ENCODE measurements around the gene ERO1B. TPM values are rescaled to one million over a fixed set of nuclear protein-coding genes. Genes with fewer than 3 reads are reported as not detected.
"Not testable (repeated sequence)": the region's sequence is repeated elsewhere in the genome, so short reads cannot be mapped to it uniquely, and the experiment has no call there.

Gene ERO1B
- total RNA-seq, 1 experiment from 2014 or later, result not detected

DNA sequence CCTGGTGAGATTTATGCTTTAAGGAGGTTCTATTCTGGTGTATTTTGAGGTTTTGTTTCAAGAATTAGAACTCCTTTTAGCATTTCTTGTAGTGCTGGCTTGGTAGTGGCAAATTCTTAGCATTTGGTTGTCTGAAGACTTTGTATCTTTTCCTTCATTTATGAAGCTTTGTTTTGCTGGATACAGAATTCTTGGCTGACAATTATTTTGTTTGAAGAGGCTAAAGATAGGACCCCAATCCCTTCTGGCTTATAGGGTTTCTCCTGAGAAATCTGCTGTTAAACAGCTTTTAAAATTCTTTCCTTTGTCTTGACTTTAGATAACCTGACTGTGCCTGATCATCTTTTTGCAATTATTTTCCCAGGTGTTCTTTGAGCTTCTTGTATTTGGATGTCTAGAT, 80.8 kb downstream of the ERO1B start:
- H4K20me1 ChIP-seq (ENCODE audit: insufficient read depth), result no peaks in the 10 kb centered on the region; the same call in 1 of the 2 replicates
- ChIA-PET POLR2A (ENCODE audit: unreplicated experiment) (no interaction called here), CTCF (no interaction called here)
- H3K27me3 ChIP-seq (ENCODE audit: insufficient read depth, low read depth), result no peaks in the 10 kb centered on the region
- no peaks in the 10 kb centered on the region for H3K79me2 ChIP-seq (ENCODE audit: low read depth)
- no peak overlapping the region for H2AFZ ChIP-seq
- no peaks in the 10 kb centered on the region for H3K4me1 ChIP-seq (replicated peaks; ENCODE audit: insufficient read depth)
- H3F3A ChIP-seq (ENCODE audit: insufficient read depth, low read depth), result no peaks in the 10 kb centered on the region
- H3K4me3 ChIP-seq, result no peak overlapping the region
- H3K9me3 ChIP-seq (ENCODE audit: insufficient read depth, low read depth), result no peaks in the 10 kb centered on the region; the same call in 1 of the 2 replicates
- H3K27ac ChIP-seq, result no peak overlapping the region
- no peak for TF ChIP-seq EZH2 (IDR thresholded peaks at IDR 0.05; ENCODE audit: low read depth)
- TF ChIP-seq, protein P1, sequence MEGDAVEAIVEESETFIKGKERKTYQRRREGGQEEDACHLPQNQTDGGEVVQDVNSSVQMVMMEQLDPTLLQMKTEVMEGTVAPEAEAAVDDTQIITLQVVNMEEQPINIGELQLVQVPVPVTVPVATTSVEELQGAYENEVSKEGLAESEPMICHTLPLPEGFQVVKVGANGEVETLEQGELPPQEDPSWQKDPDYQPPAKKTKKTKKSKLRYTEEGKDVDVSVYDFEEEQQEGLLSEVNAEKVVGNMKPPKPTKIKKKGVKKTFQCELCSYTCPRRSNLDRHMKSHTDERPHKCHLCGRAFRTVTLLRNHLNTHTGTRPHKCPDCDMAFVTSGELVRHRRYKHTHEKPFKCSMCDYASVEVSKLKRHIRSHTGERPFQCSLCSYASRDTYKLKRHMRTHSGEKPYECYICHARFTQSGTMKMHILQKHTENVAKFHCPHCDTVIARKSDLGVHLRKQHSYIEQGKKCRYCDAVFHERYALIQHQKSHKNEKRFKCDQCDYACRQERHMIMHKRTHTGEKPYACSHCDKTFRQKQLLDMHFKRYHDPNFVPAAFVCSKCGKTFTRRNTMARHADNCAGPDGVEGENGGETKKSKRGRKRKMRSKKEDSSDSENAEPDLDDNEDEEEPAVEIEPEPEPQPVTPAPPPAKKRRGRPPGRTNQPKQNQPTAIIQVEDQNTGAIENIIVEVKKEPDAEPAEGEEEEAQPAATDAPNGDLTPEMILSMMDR (conservative IDR thresholded peaks at IDR 0.05), result no peak
- no peaks in the 10 kb centered on the region for H3K36me3 ChIP-seq (ENCODE audit: low read depth)
- no peaks in the 10 kb centered on the region; the same call in 1 of the 2 replicates for H3K9me2 ChIP-seq (ENCODE audit: insufficient read depth)
- no peak overlapping the region for H3K4me2 ChIP-seq
- BruUV-seq (replicated peaks), result no TSS peak
- intact Hi-C loops (cut with micrococcal nuclease; ENCODE audit: unreplicated experiment), result no loop called here
- DNase-seq, result no peak

DNA sequence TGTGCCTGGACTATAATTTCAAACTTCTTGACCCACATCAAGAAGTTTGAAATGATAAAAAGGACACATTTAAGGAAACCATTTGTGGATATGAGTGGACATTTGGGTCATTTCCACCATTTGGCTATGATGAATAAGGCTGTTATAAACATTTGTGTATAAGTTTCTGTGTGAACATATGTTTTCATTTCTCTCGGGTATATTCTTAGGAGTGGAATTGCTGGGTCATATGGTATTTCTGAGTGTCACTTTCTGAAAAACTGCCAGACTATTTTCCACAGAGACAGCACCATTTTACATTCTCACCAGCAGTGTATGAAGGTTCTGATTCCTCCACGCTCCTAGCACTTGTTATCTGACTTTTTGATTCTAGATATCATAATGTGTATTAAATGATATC, 88.6 kb downstream of the ERO1B start:
- Histone ChIP-seq H2AFZ (no peak overlapping the region), H3K4me1 (replicated peaks; ENCODE audit: insufficient read depth) (no peaks in the 10 kb centered on the region), H3K27me3 (ENCODE audit: insufficient read depth, low read depth) (0 out of 2 replicates have a peak, but pooled peaks cover 18% of the 10 kb centered on the region), H4K20me1 (ENCODE audit: insufficient read depth) (no peaks in the 10 kb centered on the region; the same call in 1 of the 2 replicates), H3K27ac (no peak overlapping the region), H3F3A (ENCODE audit: insufficient read depth, low read depth) (no peaks in the 10 kb centered on the region), H3K4me3 (no peak overlapping the region), H3K4me2 (no peak overlapping the region), H3K9me3 (ENCODE audit: insufficient read depth, low read depth) (no peaks in the 10 kb centered on the region), H3K9me2 (ENCODE audit: insufficient read depth) (no peaks in the 10 kb centered on the region), H3K79me2 (ENCODE audit: low read depth) (no peaks in the 10 kb centered on the region), H3K36me3 (ENCODE audit: low read depth) (no peaks in the 10 kb centered on the region)
- DNase-seq, result no peak
- intact Hi-C loops (cut with micrococcal nuclease; ENCODE audit: unreplicated experiment), result no loop called here
- POLR2A ChIA-PET (ENCODE audit: unreplicated experiment), result no interaction called here
- CTCF ChIA-PET, result no interaction called here
- BruUV-seq (replicated peaks), result no TSS peak
- no peak for TF ChIP-seq EZH2 (IDR thresholded peaks at IDR 0.05; ENCODE audit: low read depth)
- TF ChIP-seq, protein P1 (conservative IDR thresholded peaks at IDR 0.05), result no peak

DNA sequence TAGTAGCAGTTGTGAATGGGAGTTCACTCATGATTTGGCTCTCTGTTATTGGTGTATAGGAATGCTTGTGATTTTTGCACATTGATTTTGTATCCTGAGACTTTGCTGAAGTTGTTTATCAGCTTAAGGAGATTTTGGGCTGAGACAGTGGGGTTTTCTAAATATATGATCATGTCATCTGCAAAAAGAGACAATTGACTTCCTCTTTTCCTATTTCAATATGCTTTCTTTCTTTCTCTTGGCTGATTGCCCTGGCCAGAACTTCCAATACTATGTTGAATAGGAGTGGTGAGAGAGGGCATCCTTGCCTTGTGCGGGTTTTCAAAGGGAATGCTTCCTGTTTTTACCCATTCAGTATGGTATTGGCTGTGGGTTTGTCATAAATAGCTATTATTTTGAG, 93.7 kb downstream of the ERO1B start:
- POLR2A ChIA-PET (ENCODE audit: unreplicated experiment), result not testable (repeated sequence)

DNA sequence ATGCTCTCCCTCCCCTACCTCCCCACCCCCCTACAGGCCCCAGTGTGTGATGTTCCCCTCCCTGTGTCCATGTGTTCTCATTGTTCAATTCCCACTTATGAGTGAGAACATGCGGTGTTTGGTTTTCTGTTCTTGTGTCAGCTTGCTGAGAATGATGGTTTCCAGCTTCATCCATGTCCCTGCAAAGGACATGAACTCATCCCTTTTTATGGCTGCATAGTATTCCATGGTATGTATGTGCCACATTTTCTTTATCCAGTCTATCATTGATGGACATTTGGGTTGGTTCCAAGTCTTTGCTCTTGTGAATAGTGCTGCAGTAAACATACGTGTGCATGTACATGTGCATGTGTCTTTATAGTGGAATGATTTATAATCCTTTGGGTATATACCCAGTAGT, 95.3 kb downstream of the ERO1B start:
- DNase-seq; H2AFZ ChIP-seq; H3K9me2 ChIP-seq (ENCODE audit: insufficient read depth); POLR2A ChIA-PET (ENCODE audit: unreplicated experiment); intact Hi-C loops (cut with micrococcal nuclease; ENCODE audit: unreplicated experiment); H3K4me3 ChIP-seq; H3K27ac ChIP-seq; H3K4me2 ChIP-seq; H4K20me1 ChIP-seq (ENCODE audit: insufficient read depth); H3K79me2 ChIP-seq (ENCODE audit: low read depth); H3K4me1 ChIP-seq (replicated peaks; ENCODE audit: insufficient read depth); H3F3A ChIP-seq (ENCODE audit: insufficient read depth, low read depth); H3K9me3 ChIP-seq (ENCODE audit: insufficient read depth, low read depth); H3K36me3 ChIP-seq (ENCODE audit: low read depth); BruUV-seq (replicated peaks); CTCF ChIA-PET; H3K27me3 ChIP-seq (ENCODE audit: insufficient read depth, low read depth): not testable (repeated sequence)

More for the DNA sequence above, 93.7 kb downstream of the ERO1B start:
- BruUV-seq (replicated peaks); H2AFZ ChIP-seq; H3K79me2 ChIP-seq (ENCODE audit: low read depth); H4K20me1 ChIP-seq (ENCODE audit: insufficient read depth); H3K9me3 ChIP-seq (ENCODE audit: insufficient read depth, low read depth); H3K9me2 ChIP-seq (ENCODE audit: insufficient read depth); H3F3A ChIP-seq (ENCODE audit: insufficient read depth, low read depth); DNase-seq; H3K36me3 ChIP-seq (ENCODE audit: low read depth); H3K4me2 ChIP-seq; intact Hi-C loops (cut with micrococcal nuclease; ENCODE audit: unreplicated experiment); H3K4me1 ChIP-seq (replicated peaks; ENCODE audit: insufficient read depth); H3K27ac ChIP-seq; CTCF ChIA-PET; H3K4me3 ChIP-seq: not testable (repeated sequence)
- H3K27me3 ChIP-seq (ENCODE audit: insufficient read depth, low read depth), result 0 out of 2 replicates have a peak, but pooled peaks cover 13% of the 10 kb centered on the region
